HG03159 (cell line): ENCODE data around the gene ETFBKMT.
"Not testable (repeated sequence)": the region's sequence is repeated elsewhere in the genome, so short reads cannot be mapped to it uniquely, and the experiment has no call there.

Experiments used
- ATAC-seq: cut with Tn5 transposase; IDR thresholded peaks from one replicate; pipeline ENCODE4 v1.9.1; 2021; ENCODE audit warnings: mild to moderate bottlenecking, moderate library complexity; ENCODE audit not compliant: unreplicated experiment

The ETFBKMT gene

GRCh38 chr12:31716998-31717397 is 57.5 kb downstream of the ETFBKMT start:
- not testable (repeated sequence) for ATAC-seq

- not testable (repeated sequence) for ATAC-seq
Measured at GRCh38 chr12:31718542-31719198, 59.2 kb downstream of the ETFBKMT start.

GRCh38 chr12:31722580-31722979 is 63.1 kb downstream of the ETFBKMT start:
- no peak for ATAC-seq
